GM19351 (cell line): ENCODE measurements around the gene VSIG10L.

Source experiments
- ATAC-seq: cut with Tn5 transposase; IDR thresholded peaks from one replicate; pipeline ENCODE4 v1.9.1; 2021; ENCODE audit warnings: mild to moderate bottlenecking, moderate library complexity; ENCODE audit not compliant: unreplicated experiment

VSIG10L gene

DNA sequence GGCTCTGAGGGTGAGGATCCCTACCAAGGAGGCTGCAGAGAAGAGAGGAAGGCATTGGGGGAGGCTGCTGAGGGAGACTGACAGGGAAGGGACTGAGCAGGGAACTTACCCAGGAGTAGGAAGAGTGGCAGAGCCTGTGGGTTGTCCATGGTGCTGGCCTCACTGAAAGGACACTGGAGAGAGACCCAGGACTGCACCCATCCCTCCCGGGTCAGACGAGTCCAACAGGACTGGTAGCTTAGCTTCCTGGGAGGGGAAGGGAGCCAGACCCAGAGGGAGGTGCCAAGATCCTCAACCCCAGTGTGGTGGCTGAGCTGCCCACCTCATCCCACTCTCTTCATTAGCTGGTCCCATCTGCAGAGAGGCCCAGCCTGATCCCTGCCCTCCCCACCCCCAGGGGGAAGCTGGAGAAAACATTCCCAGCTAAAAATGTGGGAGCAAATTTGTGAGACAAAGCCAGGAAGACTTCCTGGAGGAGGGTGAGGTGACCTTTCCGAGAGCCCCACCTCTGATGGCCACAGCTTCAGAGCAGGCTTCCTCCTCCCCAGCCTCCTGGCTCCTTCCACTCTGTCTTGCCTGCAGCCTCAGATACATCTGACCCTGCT is at the start of gene VSIG10L:
VSIG10L (minus strand) TSS at position 164 of the 605 bp plus-strand sequence; CDS start at position 149, 15 bp downstream.
- no peak for ATAC-seq

DNA sequence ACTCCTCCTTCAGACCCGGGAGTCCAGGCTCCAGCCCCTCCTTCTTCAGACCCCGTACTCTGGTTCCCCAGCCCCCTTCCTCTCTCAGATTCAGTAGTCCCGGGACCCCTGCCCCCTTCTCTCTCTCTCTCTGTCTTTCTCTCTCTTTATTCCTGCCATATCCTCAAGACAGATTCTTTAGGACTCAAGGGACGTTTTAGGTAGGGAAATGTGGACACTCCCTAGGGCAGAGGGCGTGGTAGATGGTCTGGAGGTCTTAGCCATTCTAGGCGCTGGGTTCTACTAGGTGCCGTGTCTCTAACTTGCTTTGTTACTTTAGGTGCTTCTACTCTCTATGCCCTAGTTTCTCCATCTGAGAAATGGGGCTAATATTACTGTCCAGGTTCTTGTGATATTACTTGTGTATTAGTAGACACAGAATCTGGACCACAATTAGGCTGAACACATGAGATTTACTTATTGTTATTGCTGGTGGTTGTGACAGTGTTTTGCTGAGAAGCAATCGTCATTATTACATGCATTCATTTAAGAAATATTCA is 49.2 kb upstream of the VSIG10L start:
- no peak for ATAC-seq

DNA sequence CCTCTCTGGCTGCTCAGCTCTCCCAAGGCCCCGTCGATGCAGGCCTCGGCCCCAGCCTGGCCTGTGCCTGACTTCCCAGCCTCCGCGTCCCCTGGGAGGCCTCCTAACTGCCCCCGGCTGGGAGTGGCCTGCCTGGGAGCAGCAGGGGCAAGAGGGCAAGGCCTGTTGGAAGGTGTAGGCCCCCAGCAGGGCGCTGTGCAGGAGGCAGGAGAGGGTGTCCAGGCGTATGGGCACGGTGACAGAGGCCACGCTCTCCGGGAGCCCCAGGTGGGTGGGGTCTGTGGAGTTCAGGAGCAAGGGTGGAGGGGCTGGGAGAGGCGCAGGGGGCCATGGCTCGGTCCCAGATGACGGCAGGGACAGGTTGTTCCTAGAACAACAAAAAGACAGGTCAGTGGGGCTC is 47.2 kb upstream of the VSIG10L start:
- ATAC-seq = no peak

DNA sequence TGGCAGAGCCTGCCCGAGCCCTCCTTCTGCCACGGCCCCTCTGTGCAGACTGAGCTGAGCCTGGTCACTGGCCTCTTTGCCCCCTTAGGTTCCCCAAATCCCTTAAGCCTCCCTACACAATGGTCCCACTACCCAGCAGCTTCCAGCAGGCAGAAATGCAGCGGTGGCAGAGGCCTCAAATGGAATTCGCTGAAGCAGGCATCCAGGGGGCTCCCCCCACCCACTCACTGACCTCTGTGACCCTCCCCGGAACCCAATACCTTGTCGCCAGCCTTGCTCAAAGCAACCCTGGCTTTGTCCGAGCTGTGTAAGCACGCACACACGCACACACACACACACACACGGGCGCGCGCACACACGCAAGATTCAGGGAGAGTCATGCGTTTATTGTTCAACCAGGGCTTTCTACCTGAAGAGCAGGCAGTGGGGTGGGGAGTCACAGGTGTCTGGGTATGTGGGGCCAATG is 46.0 kb upstream of the VSIG10L start, which contains the start of gene LIM2:
LIM2 (minus strand) TSS at position 51 of the 466 bp plus-strand sequence. CDS start 531 bp downstream, outside the sequence.
- no peak for ATAC-seq

DNA sequence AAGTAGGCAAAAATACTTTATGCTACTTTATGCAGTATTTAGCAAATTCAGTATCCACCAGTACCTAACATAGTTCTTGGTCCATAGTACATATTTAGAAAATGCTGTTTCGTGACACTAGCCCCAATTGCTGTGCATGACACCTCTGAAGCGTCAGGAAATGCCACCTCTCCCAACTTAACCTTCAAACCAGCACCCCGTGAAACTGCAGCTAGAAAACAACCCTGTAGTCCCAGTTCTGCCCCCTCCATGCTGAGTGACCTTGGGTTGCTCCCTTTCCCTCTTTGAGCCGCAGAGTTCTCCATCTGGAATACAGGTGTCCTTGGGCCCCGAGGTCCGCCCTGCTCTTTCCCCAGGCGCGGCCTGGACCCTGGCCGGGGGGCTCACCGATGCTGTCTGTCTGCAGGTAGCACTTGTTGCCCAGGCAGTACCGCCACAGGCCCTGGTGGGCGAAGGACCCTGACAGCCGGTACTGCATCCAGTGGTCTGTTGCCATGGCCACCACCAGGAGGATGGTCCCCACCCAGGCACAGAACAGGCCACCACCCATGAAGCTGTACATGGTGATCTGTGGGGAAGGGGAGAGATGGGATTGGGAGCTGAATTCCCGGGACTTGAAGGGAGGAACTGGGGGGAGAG is 45.1 kb upstream of the VSIG10L start:
- no peak for ATAC-seq

DNA sequence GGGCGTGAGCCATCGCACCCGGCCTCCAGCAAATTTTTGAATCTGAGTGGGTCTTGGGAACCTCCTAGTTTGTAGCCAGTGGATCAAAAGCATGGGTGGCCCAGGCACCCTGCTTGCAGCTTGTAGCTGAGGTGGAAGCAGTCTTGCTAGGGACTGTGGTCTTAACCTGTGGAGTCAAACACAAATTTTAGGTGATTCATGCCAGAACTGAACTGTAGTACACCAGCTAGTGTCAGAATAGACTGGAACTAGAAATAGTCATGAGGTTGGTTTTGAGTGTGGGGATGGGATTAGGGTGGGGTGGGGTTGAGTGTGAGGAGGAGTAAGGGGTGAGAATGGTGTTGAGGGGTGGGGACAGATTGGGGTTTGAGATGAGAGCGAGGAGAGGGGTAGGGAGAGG is 40.1 kb upstream of the VSIG10L start:
- no peak for ATAC-seq

DNA sequence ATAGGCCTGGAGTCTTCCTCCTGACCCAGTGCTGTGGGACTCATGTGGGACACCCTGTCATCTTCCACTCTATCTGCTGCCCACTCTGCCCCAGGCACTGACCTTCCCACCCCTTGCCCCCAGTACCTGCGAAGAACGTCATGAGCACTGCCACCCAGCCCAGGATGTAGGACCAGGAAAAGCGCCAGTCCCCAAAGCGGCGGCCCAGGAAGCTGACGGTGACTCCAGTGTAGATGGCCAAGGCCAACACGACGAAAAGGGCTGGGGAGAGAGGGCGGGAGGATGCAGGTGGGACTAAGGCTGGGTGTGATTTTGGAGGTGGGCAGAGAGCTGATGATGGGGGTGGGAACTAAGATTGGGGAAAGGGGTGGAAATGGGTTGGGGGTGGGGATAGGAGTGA is 38.4 kb upstream of the VSIG10L start:
- ATAC-seq = no peak

DNA sequence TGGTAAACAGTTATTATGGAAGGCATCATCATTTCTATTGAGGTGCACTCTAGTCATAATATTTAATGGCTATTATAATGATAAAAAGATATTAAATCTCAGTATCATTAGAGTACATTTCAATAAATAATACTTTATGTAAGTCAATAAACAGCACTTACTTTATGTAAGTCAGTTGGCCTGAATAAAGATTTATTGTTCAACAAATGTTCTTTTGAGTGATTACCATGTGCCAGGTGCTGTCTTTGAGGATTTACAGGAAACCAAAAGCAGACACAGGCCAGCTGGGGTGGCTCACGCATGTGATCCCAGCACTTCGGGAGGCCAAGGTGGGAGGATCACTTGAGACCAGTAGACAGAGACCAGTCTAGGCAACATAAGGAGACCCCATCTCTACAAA is 35.5 kb upstream of the VSIG10L start:
- ATAC-seq = no peak

DNA sequence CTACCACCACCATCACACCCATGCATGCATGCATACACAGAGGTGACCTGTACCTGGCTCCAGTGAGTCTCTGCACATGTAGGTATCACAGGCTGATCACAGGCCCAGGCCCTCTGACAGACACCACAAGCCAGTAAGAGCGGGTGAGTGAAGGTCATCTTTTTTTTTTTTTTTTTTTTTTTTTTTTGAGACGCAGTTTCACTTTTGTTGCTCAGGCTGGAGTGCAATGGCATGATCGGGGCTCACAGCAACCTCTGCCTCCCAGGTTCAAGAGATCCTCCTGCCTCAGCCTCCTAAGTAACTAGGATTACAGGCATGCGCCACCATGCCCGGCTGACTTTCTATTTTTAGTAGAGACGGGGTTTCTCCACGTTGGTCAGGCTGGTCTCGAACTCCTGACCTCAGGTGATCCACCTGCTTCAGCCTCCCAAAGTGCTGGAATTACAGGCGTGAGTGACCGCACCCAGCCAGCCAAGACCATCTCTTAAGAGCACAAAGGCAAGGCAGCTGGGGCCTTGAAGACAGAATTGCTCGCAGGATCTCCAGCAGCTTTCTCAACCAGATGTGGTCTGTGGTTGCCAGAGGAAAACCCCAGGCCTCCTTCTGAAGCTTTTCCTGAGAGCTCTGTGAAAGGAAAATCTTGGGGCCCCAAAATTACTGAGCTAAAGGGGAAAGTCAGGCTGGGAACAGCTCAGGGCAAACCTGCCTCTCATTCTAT is 33.7 kb upstream of the VSIG10L start:
- ATAC-seq = no peak

DNA sequence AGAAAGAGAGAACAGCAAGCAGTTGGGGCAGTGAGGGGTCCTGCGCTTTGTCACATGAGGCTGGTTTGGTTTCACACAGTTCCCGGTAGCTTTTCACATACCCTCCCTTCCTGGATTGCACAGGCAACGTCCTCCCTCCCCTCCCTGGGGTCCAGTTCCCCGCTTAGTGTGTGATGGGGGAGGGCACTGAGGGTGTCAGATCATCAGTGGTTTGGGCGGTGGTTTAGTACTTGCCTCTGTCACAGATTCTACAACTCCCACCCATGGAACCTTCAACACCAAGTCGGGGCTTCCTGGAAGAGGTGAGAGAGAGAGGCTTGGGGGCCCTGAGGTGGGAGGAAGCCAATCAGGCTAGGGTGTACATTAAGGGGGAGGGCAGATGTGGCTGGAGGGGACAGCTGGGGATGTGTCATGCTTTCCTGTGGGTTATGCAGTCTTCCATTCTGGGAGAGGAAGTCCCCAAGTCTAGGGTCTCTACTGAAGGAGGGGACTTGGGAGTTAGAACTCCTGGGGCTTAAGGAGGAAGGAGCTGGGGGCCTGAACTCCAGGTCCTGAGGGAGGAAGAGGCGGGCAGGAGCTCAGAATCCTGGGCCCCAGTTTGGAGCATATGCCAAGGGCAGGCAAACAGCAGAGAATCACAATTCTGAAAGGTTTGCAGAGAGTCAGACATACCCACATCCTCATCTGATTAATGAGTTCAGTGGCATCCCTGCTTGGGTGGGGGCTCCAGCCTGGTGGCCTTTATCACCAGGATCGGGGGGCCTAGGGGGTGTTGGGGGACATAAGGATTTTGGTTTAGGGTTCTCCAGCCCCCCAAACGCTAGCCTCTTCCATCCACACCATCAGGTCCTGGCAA is 30.9 kb upstream of the VSIG10L start, which contains the start of gene NKG7:
NKG7 (minus strand) TSS at position 6 of the 856 bp plus-strand sequence. CDS start 119 bp downstream, outside the sequence.
- peak; percentile 38 for ATAC-seq

DNA sequence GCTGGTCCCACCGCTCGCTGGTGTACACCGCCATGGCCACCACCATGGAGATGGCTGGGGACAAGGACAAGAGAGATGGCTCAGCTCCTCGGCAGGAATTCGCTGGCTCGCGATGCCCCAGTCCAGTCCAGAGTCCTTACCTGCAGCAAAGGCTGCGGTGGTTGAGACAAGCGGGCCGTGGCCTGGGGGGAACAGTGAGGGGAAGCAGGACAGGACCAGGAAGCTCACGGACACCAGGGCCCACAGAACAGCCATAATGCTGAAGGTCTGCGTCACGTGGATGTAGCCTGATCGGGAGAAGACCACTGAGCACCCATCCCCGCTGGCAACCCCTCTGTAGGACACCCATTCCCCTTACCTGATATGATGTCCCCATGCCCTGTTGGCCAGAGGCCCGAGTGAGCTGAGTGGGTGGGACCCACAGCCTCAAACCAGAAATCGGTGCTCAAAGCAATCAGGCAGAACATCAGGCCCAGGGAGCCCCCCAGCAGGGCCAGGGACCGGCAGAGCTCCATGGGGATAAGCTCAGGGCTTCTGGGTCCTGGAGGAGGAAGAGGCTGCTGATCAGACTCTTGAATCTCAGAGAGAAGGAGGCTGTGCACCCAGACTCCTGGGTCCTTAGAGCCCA is 30.2 kb upstream of the VSIG10L start:
- no peak for ATAC-seq

DNA sequence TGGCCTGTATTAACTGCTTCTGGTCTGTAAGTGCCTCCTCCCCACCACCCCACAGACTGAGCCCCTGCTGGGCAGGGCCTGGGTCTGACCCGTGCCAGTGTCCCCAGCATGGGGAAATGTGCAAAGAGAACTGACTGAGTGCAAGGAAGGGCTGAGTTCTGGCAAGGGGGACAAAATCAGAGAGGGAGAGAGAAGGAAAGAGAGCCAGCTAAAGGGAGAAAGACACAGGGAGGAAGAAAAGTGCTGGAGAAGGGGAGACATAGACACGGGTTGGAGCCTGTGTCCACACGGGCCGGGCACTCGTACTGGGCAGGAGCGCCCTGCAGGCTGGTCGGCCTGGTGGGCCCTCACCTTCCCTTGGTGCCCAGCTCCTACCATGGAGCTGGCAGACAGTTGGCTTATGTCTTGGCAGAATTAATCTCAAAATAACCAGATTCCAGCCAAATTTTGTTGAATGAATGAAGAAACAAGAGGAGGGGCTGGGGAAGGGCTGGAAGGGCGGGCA is 29.3 kb upstream of the VSIG10L start:
- ATAC-seq = no peak

DNA sequence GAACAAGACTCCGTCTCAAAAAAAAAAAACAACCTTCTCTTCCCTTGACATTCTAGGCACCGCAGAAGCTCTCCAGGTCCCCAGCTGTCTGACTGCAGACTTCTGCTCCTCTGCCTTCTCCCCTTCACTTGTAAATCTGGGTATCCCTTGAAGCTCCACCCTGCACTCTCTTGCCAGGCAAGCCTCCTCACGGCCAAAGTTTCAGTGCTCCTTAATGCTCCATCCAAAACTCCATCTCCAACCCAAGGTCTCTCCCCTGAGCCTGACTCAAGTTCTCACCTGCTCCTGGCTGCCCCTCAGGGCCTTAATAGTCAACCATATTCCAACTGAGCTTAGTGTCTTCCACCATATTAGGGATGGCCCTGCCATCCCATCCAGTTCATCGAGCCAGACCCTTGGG is 28.3 kb upstream of the VSIG10L start:
- ATAC-seq = no peak

DNA sequence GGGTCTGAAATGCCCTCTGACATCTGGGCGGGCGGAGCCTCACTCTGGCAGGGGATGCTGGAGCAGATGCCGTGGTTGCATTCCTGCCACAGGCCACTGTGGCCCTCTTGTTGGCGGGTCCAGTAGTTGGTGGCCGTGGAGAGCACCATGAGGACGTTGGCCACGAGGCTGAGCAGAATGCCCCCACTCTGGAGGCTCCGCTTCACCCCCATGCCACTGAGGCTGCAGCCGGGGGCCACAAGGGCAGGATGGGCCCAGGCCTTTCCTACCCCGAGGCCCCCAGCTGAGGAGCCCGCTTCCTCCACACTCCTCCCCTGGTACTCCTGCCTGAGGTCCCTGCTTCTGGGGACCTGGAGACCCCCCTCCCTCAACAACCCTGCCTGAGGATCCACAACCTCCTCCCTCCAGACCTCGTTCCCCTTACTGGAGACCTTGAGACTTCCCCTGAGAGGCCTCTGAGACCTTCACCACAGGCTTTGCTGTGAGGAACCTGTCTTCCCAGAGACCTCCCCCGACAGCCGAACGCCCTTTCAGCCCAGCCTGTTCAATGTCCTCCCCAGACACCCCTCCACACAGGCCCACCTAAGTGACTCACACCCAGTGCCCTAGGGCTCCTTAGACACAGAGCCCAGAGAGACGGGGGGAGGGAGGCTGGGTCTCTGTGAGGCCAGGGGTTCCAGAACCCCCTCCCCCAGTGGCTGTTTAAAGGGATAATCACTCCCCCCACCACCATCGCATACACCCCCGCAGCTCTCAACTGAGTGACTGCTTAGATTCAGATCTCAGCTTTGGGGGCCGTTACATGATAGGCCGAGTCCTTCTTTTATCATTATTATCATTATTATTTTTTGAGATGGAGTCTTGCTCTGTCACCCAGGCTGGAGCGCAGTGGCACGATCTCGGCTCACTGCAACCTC is 26.7 kb upstream of the VSIG10L start, which contains the start of gene CLDND2:
CLDND2 (minus strand) TSS at position 638 of the 917 bp plus-strand sequence; CDS start at position 212, 426 bp downstream.
- no peak for ATAC-seq

DNA sequence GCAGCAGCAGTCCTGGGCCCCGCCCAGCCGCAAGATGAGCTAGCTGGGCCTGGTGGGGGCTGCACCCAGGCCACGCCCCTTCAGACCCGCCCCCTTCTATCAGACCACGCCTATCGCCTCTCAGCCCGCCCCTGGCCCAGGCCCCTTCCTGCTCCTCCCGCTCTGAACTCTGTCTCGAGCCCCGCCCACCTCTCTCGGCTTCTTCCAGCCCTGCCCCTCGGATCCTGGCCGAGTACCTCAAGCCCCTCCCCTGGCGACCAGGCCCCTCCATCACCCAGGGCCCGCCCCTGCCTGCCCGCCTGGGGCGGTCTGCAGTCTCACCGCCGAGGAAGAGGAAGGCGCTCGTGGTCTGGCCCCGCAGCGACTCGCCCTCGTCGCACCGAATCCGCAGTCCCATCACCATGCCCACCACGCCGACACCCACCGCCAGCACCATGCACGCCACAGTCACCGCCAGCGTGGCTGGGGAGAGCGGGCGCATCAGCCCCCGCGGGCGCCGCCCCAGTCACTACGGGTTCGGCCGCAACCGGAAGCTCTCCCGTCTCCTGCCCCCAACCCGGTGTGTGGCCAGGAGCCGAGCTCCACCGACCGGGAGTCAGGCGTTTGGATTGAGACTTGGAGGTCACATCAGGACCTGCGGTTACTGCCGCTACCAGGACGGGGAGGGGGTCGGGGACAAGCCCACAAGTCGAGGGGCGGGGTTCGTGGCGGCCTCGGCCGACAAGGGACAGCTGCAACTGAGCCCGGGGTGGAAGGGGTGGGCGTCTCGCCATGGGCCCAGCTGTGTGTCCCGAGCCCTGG is 25.8 kb upstream of the VSIG10L start:
- peak; percentile 78 for ATAC-seq

DNA sequence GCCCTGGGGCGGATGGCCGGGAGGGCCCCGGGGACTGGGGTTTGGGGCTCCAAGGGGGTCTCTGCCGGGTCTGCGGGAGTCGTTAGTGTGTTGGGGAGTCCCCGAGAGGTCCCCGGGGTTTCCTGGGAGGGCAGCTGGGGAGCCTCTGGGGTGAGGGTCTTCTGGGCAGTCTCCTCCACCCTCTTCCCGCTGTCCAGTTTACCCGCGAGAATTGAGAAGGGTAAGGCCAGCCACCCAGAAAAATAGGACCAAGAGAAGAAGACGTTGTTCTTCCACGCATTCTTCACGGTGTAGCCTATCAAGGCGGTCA is 25.3 kb upstream of the VSIG10L start:
- ATAC-seq = no peak

DNA sequence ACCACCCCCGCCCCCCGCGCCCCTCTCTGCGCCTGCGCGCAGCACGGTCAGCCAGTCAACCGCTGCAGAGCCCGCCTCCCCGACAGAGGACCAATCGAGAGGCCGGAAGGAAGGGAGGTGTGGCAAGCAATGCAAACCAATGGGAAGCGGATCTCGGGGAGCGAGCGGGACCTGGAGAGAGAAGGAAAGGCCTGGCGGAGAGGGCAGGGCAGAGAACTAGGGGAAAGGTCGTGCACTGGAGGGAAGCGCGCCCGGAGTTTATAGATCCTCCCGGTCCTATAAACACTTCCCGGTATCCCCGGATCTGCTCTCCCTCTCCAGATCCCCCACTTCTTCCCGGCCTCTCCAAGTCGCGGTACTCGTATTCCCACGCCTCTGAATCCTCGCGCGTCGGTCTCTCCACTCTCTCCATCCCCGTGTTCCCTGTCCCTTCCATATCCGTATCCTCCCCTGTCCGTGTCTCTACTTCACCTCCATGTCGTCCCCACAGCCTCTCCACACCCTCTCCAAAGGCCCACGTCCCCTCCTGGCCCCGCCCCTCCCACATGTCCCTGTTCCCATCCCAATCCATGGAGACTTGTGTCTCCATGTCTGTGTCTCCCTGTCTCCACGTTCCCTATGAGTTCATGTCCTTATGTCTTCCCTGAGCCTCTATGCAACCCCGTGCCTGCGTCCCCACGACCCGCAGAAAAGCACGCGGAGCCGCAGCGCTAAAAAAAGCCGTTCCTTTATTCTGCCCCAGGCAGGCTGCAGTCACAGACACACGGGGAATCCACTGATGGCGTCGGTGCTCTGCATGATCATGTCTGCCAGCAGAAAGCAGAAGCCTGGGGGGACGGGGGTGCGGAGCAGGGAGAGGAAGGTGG is 24.7 kb upstream of the VSIG10L start:
- ATAC-seq = peak; percentile 55
